Fibroblast of villous mesenchyme (primary cell): Measurements from ENCODE around the gene ASB10. TPM values are rescaled to one million over a fixed set of nuclear protein-coding genes. Genes with fewer than 3 reads are reported as not detected.

Source experiments
- DNase-seq: peaks from one replicate; pipeline ENCODE4 v3.0.0-alpha.2; 2010; ENCODE audit warnings: low read depth
- H3K4me3 ChIP-seq: 2 replicates; pipeline ENCODE4 v1.5.1; 2011; ENCODE audit warnings: low read depth, mild to moderate bottlenecking, low read length
- total RNA-seq: library from RNA; depleted of rRNA; stranded (reverse); fragments of >200 nt; gene quantifications from 2 replicates; pipeline ENCODE4 v1.2.3, GENCODE V29; 2012
- TF ChIP-seq, protein P1 (sequence below): IDR thresholded peaks from 2 replicates; pipeline ENCODE4 v1.5.1; 2012; ENCODE audit warnings: low read depth, mild to moderate bottlenecking, low read length; ENCODE audit not compliant: insufficient read depth

ASB10 gene
- total RNA-seq, 1 donor: not detected

GRCh38 chr7:151152643-151153513 is 34.2 kb downstream of the ASB10 start:
- TF ChIP-seq, protein P1, sequence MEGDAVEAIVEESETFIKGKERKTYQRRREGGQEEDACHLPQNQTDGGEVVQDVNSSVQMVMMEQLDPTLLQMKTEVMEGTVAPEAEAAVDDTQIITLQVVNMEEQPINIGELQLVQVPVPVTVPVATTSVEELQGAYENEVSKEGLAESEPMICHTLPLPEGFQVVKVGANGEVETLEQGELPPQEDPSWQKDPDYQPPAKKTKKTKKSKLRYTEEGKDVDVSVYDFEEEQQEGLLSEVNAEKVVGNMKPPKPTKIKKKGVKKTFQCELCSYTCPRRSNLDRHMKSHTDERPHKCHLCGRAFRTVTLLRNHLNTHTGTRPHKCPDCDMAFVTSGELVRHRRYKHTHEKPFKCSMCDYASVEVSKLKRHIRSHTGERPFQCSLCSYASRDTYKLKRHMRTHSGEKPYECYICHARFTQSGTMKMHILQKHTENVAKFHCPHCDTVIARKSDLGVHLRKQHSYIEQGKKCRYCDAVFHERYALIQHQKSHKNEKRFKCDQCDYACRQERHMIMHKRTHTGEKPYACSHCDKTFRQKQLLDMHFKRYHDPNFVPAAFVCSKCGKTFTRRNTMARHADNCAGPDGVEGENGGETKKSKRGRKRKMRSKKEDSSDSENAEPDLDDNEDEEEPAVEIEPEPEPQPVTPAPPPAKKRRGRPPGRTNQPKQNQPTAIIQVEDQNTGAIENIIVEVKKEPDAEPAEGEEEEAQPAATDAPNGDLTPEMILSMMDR: no peak
- DNase-seq: no peak
- H3K4me3 ChIP-seq: no peak overlapping the region

GRCh38 chr7:151150388-151150787 is 36.7 kb downstream of the ASB10 start:
- H3K4me3 ChIP-seq: no peak overlapping the region
- TF ChIP-seq, protein P1: no peak
- DNase-seq: no peak

DNA sequence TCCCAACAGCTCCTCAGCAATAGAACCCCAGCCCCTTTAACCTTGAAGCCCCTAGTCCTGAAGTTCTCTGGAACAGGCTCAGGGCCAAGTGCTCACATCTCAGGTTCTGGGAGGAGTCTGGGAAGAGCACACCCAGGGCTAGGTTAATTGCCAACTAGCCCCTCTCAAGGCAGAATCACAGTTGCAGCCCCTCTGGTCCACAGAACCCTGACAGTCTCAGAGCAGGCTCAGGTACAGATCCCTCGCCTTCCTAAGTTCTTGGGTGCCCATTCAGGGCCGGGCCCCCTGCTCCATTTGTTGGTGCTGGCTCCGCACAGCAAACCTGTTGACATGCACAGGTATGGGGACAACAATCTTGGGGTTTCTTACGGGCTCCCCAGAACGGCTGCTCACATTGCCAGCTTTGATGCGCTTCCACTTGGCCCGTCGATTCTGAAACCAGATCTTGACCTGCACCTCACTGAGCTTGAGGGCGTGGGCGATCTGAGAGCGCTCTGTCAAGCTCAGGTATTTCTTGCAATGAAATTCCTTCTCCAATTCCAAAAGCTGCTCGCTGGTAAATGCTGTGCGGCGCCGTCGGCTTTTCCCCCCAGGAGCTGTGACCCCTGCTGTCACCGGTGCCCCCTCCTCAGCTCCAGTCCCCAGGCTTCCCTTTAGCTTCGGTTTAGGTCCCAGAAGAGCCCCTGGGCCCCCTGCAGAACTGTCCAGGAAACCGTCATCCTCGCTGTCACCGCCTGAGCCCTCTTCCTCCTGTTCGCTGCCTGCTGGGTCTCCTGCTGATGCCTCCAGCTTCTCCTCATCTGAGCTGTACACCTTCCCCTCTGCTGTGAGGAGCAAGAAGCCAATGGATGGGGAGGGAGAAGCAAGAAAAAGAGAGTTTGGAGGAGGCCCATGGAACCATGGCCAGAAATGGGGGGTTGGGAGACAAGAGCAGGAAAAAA is 38.5 kb downstream of the ASB10 start:
- TF ChIP-seq, protein P1: no peak
- no peak overlapping the region for H3K4me3 ChIP-seq
- no peak for DNase-seq

GRCh38 chr7:151146761-151147160 is 40.3 kb downstream of the ASB10 start:
- H3K4me3 ChIP-seq: no peak overlapping the region
- TF ChIP-seq, protein P1: no peak

DNA sequence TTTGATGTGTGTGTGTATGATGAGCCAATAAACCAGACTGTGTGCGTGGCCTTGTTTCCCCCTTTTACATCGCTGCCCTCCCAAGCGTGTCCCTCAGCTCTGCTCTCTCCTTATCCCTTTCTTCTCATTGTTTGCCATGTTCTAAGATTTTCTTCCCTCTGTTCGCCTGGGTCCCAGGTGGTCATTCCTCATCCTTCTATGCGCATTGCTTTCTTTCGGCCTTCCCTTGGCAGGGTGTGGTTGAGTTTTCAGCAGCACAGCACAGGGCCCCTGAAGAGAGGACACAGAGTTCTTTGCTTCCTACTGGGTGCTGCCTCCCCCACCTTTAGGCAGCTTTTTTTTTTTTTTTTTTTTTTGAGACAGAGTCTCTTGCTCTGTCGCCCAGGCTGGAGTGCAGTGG is 42.7 kb downstream of the ASB10 start:
- H3K4me3 ChIP-seq: no peak overlapping the region
- TF ChIP-seq, protein P1: no peak
- no peak for DNase-seq

More at GRCh38 chr7:151146761-151147160, 40.3 kb downstream of the ASB10 start:
- no peak for DNase-seq

GRCh38 chr7:151143261-151144015 is 43.6 kb downstream of the ASB10 start:
- DNase-seq: no peak
- H3K4me3 ChIP-seq: no peak overlapping the region
- TF ChIP-seq, protein P1: no peak
